Progenitor cell of endocrine pancreas (in vitro differentiated cells): Measurements from ENCODE around the gene TGFBR2. TPM values are rescaled to one million over a fixed set of nuclear protein-coding genes. Genes with fewer than 3 reads are reported as not detected.

ENCODE experiments used
- DNase-seq: peaks from one replicate; pipeline ENCODE4 v3.0.0; 2021; ENCODE audit warnings: low spot score; ENCODE audit not compliant: unreplicated experiment
- H3K27ac Mint-ChIP-seq: 2 replicates; pipeline ENCODE4 v1.8.0; 2021; ENCODE audit warnings: mild to moderate bottlenecking, moderate library complexity, mixed read lengths
- H3K27me3 Mint-ChIP-seq: 2 replicates; pipeline ENCODE4 v1.8.0; 2021; ENCODE audit warnings: mixed read lengths
- H3K36me3 Mint-ChIP-seq: 2 replicates; pipeline ENCODE4 v1.8.0; 2022; ENCODE audit warnings: mixed read lengths; ENCODE audit not compliant: insufficient read depth
- H3K4me1 Mint-ChIP-seq: 2 replicates; pipeline ENCODE4 v1.8.0; 2021; ENCODE audit warnings: low read depth, mixed read lengths
- H3K4me3 Mint-ChIP-seq: 2 replicates; pipeline ENCODE4 v1.8.0; 2021; ENCODE audit warnings: low read depth, mild to moderate bottlenecking, moderate library complexity, mixed read lengths
- H3K9me3 Mint-ChIP-seq: 2 replicates; pipeline ENCODE4 v1.8.0; 2021; ENCODE audit warnings: low read depth, mixed read lengths
- total RNA-seq: library from RNA; stranded (reverse); gene quantifications from 2 replicates; pipeline ENCODE4 v1.2.1, GENCODE V29; 2021
- TF ChIP-seq, protein P1 (sequence below): fragments of 200-600 bp; sonication (generic); IDR thresholded peaks from one replicate; pipeline ENCODE4 v1.5.0; 2021; ENCODE audit warnings: antibody characterized with exemption, mild to moderate bottlenecking; ENCODE audit not compliant: unreplicated experiment

TGFBR2 gene
- total RNA-seq, 1 donor from 2014 or later, result 21.1 TPM

DNA sequence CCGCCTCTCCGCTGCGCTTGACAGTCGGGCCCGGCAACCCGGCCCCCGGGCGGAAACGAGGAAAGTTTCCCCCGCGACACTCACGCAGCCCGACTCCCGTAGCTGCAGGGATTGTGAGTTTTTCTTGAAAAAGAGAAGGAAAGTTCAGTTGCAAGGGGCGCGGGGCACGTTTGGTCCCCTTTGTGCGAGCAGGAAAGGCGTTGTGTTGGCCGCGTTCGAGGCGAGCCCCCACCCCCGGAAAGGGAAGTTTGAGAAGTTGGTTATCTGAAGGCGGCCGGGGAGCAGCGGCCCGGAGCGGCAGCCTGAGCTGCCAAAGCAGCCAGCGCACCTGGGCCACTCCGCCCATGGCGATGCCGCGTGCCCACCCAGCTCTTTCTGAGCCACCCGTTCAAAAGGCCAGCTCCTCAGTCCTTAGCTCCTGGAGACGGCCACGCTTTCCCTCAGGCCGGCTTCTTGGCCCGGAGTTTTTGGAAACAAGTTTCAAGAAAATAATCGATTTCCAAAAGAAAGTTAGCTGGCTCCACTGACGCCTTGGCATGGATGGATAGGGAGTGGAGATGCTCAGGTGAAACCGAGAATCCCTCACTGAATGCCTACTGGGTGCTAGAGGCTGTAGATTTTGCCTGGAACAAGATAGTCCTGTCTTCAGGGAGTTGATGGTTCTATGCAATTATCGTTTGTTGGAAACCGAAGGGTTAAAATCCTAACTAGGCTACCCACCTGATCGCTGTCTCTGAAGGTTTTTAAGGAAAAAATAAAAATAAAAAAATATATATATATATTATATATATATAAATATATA lies 832 bp downstream of the TGFBR2 start:
- DNase-seq, result peak; percentile 34
- Mint-ChIP-seq H3K4me1 (peaks cover 42% of the 10 kb centered on the region), H3K4me3 (peak overlapping the region; percentile 97), H3K36me3 (peaks cover 1% of the 10 kb centered on the region), H3K9me3 (peaks cover 2% of the 10 kb centered on the region), H3K27ac (peak overlapping the region; percentile 91), H3K27me3 (no peaks in the 10 kb centered on the region)
- TF ChIP-seq, protein P1, sequence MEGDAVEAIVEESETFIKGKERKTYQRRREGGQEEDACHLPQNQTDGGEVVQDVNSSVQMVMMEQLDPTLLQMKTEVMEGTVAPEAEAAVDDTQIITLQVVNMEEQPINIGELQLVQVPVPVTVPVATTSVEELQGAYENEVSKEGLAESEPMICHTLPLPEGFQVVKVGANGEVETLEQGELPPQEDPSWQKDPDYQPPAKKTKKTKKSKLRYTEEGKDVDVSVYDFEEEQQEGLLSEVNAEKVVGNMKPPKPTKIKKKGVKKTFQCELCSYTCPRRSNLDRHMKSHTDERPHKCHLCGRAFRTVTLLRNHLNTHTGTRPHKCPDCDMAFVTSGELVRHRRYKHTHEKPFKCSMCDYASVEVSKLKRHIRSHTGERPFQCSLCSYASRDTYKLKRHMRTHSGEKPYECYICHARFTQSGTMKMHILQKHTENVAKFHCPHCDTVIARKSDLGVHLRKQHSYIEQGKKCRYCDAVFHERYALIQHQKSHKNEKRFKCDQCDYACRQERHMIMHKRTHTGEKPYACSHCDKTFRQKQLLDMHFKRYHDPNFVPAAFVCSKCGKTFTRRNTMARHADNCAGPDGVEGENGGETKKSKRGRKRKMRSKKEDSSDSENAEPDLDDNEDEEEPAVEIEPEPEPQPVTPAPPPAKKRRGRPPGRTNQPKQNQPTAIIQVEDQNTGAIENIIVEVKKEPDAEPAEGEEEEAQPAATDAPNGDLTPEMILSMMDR, result no peak

DNA sequence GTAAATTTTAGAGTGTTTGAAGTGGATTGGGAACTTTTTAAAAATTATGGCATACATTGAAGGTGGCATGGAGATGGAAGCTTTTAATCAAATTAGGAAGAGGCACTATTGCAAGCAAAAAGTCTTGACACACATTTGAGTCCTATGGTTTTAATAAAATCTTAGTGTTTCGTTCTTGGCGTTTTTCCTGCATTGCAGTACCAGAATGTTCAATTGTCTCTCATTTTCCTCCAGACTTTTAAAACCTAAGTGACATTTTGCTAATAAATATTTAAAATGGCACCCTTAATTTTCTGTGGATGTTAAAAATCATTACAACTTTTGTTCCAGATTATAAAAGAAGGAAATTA lies 2.2 kb downstream of the TGFBR2 start:
- Mint-ChIP-seq H3K36me3 (peaks cover 2% of the 10 kb centered on the region), H3K4me3 (peak overlapping the region; percentile 68), H3K27me3 (no peaks in the 10 kb centered on the region), H3K27ac (no peak overlapping the region), H3K9me3 (peaks cover 3% of the 10 kb centered on the region), H3K4me1 (peaks cover 49% of the 10 kb centered on the region)
- TF ChIP-seq, protein P1, result no peak
- no peak for DNase-seq

DNA sequence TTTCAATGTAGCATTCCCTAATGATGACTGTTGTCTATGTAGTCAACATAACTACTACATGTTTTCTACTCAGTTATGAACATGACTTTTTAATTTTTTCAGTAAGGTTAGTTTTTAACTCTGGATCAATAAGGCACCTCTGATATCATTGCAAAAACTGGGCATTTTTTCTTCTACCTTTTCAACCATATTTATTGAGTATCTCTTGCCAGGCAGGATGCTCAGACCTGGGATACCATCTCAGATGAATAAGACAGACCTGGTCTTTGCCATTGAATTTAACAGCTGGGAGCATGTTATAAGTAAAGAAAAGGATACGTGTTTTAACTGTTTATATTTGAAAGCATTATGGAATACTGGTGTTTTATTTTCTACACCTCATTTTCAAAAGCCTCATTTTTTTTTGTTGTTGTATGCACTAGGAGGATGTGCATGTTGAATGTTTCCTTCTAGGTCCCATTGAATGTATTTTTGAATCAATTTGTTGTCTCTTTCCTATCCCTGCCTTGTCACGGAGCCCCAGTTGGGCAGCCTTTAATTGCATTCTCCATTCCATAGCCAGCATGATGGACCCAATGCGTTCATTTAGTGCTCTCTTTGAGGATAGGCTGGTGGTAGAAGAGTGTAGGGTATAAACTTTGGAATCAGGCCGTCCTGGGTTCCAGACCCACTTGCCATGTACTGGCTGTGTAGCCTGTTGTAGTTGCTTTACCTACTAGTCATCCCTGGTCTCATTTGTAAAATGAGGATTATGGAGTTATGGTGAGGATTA lies 3.7 kb downstream of the TGFBR2 start:
- H3K36me3 Mint-ChIP-seq, result peaks cover 2% of the 10 kb centered on the region

DNA sequence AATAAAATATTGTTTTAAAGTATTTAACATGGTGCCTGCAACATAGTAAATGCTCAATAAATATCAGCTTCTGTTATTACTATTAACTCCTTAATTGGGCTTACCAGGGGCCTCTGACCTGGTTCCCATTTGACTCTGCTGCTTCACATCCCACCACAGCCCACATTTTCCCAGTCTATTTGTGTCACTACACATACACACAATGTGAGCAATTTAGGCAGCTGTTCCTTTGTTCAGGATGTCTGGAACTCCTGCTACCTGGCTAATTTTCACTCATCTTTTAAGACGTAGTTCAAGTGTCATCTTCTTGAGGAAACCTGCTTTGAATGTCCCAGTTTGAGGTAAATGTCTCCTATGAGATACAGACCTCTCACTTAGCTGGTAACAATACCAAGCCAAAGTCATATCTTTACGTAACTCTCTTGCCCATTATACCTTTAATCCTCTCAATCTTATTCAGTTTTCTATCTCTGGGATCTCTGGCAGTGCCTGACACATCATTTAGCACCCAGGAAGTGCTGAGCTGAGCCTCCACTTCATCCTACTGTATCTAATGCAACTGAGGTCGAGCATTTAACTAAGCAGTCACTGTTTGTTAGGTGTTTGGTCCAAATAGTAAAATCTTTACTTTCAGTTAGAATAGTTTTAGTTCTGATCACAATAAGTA lies 4.4 kb downstream of the TGFBR2 start:
- Mint-ChIP-seq H3K36me3 (peaks cover 2% of the 10 kb centered on the region), H3K4me1 (peaks cover 37% of the 10 kb centered on the region), H3K27ac (no peak overlapping the region), H3K9me3 (peaks cover 3% of the 10 kb centered on the region), H3K4me3 (no peak overlapping the region), H3K27me3 (no peaks in the 10 kb centered on the region)
- DNase-seq, result no peak
- TF ChIP-seq, protein P1, result no peak

More for the DNA sequence above, 3.7 kb downstream of the TGFBR2 start:
- no peaks in the 10 kb centered on the region for H3K27me3 Mint-ChIP-seq
- H3K27ac Mint-ChIP-seq, result peak overlapping the region; percentile 81
- peaks cover 41% of the 10 kb centered on the region for H3K4me1 Mint-ChIP-seq
- H3K4me3 Mint-ChIP-seq, result peak overlapping the region; percentile 35
- DNase-seq, result no peak
- peaks cover 3% of the 10 kb centered on the region for H3K9me3 Mint-ChIP-seq
- TF ChIP-seq, protein P1, result no peak
